ENCODE results near the gene VGLL1. TPM values are rescaled to one million over a fixed set of nuclear protein-coding genes. Genes with fewer than 3 reads are reported as not detected.

Gene VGLL1
- polyA plus RNA-seq, 1 donor (not counting 4 experiments of a cell fraction or from before 2014, with no cell fraction given) = 4.1 TPM

DNA sequence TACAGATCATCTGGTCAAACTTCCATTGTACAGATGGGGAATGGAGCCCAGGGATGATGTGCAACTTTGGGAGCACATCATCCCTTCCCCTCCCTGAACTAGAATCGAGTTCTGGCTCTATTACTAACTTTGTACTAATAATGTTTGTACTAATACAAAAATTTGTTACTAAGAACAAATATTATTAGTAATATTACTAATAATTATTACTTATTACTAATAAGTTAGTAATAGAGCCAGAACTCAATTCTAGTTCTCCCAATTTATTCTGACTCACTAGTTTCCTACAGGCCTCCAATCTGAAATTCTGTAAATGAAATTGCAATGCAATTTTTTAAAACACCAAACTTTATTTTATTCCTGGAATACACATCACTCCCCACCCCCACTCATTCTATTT is 68.0 kb downstream of the VGLL1 start:
- TF ChIP-seq, protein P1, sequence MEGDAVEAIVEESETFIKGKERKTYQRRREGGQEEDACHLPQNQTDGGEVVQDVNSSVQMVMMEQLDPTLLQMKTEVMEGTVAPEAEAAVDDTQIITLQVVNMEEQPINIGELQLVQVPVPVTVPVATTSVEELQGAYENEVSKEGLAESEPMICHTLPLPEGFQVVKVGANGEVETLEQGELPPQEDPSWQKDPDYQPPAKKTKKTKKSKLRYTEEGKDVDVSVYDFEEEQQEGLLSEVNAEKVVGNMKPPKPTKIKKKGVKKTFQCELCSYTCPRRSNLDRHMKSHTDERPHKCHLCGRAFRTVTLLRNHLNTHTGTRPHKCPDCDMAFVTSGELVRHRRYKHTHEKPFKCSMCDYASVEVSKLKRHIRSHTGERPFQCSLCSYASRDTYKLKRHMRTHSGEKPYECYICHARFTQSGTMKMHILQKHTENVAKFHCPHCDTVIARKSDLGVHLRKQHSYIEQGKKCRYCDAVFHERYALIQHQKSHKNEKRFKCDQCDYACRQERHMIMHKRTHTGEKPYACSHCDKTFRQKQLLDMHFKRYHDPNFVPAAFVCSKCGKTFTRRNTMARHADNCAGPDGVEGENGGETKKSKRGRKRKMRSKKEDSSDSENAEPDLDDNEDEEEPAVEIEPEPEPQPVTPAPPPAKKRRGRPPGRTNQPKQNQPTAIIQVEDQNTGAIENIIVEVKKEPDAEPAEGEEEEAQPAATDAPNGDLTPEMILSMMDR (optimal IDR thresholded peaks at IDR 0.05 in 1 of 3, IDR thresholded peaks at IDR 0.05 in 1 of 3, conservative IDR thresholded peaks at IDR 0.05 in 1 of 3; ENCODE audit: extremely low read depth in 1 of 3, insufficient read depth in 2 of 3, low read length in 3 of 3) = no peak
- no peak for TF ChIP-seq EZH2 (IDR thresholded peaks at IDR 0.05; ENCODE audit: low read length)
- no peak for DNase-seq (ENCODE audit: low read depth, low spot score)
- Histone ChIP-seq H3K9me1 (ENCODE audit: control insufficient read depth, extremely low read depth, insufficient read depth, low read length) (no peaks in the 10 kb centered on the region), H3K27ac (ENCODE audit: control insufficient read depth, insufficient read depth, low read length) (no peak overlapping the region), H3K79me2 (ENCODE audit: control insufficient read depth, insufficient read depth, low read length) (no peaks in the 10 kb centered on the region), H4K20me1 (ENCODE audit: control insufficient read depth, extremely low read depth, insufficient read depth, low read length) (no peaks in the 10 kb centered on the region), H3K9ac (ENCODE audit: control insufficient read depth, extremely low read depth, insufficient read depth, low read length) (no peak overlapping the region), H3K4me3 (ENCODE audit: control insufficient read depth in 2 of 3, extremely low read depth in 1 of 3, insufficient read depth in 2 of 3, low read depth in 1 of 3, low read length in 3 of 3) (no peak overlapping the region), H3K36me3 (ENCODE audit: control insufficient read depth in 2 of 2, extremely low read depth in 1 of 2, insufficient read depth in 2 of 2, low read length in 2 of 2) (no peaks in the 10 kb centered on the region), H3K4me2 (ENCODE audit: control insufficient read depth, extremely low read depth, insufficient read depth, low read depth, low read length) (no peak overlapping the region), H3K4me1 (ENCODE audit: control insufficient read depth, extremely low read depth, insufficient read depth, low read length) (no peaks in the 10 kb centered on the region), H3K9me3 (ENCODE audit: control insufficient read depth, low read depth, low read length) (no peaks in the 10 kb centered on the region), H2AFZ (ENCODE audit: control insufficient read depth, low read length) (no peak overlapping the region), H3K27me3 (ENCODE audit: control insufficient read depth, extremely low read depth, insufficient read depth, low read length) (no peaks in the 10 kb centered on the region)
- dilution Hi-C loops (cut with MboI; ENCODE audit: extremely low pct_ligation_motif_present, low sequenced_read_pairs) = no loop called here
- no peak for FAIRE-seq

Small RNA genes lying within 50 kb of the gene (small RNA-seq; reads per million reads assigned to genes)
- gene MIR934 (ENCODE audit: insufficient read length in 3 of 3, low read depth in 3 of 3, low replicate concordance in 1 of 3) (0.20 to 11.3 (median 4.5) reads per million in 3 experiments), gene RF00019 (ENCODE audit: insufficient read length in 3 of 3, low read depth in 3 of 3, low replicate concordance in 1 of 3) (0 reads per million in 3 experiments), gene RNU6-320P (ENCODE audit: insufficient read length in 3 of 3, low read depth in 3 of 3, low replicate concordance in 1 of 3) (0 reads per million in 3 experiments)

Other genes starting within 250 kb of the VGLL1 start
- not detected in 3 replicates for gene ADGRG4, start 231.3 kb upstream of the VGLL1 start, polyA plus RNA-seq
- not detected in 3 replicates for gene BRS3, start 44.3 kb upstream of the VGLL1 start, polyA plus RNA-seq
- gene HTATSF1, start 34.6 kb upstream of the VGLL1 start, polyA plus RNA-seq = 0.71 to 3.1 TPM (median 1.2 TPM) in 3 replicates
- not detected in 3 replicates for gene CD40LG, start 115.9 kb downstream of the VGLL1 start, polyA plus RNA-seq
- 0.09 to 0.42 TPM (median 0.18 TPM) in 3 replicates for gene ARHGEF6, start 248.7 kb downstream of the VGLL1 start, polyA plus RNA-seq